SK-N-SH (cell line): Measurements from ENCODE around the gene BTRC. TPM values are rescaled to one million over a fixed set of nuclear protein-coding genes. Genes with fewer than 3 reads are reported as not detected.

Experiments used
- CTCF ChIA-PET: fragments of 300-600, 350-600 bp; formaldehyde crosslinking; extraction: SDS; loops from one replicate; lab custom pipeline; 2021; lab: Yijun Ruan, JAX
- POLR2A ChIA-PET: fragments of 350-600 bp; sonication (Branson Sonifier 250); formaldehyde crosslinking; extraction: SDS; loops from one replicate; lab custom pipeline; 2020; ENCODE audit warnings: antibody characterized with exemption, inconsistent platforms; lab: Yijun Ruan, JAX
- DNase-seq: peaks from one replicate; pipeline ENCODE4 v3.0.0; 2012
- H2AFZ ChIP-seq: fragments of 200-600 bp; sonication (generic); 2 replicates; pipeline ENCODE4 v1.8.1; 2016; ENCODE audit warnings: antibody characterized with exemption, mild to moderate bottlenecking, low read depth
- H3F3A ChIP-seq: fragments of 200-600 bp; sonication (generic); replicated peaks from 2 replicates; pipeline ENCODE3; 2016; ENCODE audit warnings: antibody characterized with exemption, mild to moderate bottlenecking; ENCODE audit not compliant: insufficient read depth
- H3K27ac ChIP-seq, 2 experiments: fragments of 200-500 bp in 1 of 2; fragments of 200-600 bp in 1 of 2; sonication (Bioruptor generic) in 1 of 2; sonication (generic), shearing (Covaris generic) in 1 of 2; 2 replicates each; pipeline versions ENCODE4 v1.5.1 to v1.6.1; 2014 to 2016; ENCODE audit warnings: low read depth in 2 of 2, inconsistent platforms in 1 of 2, low read length in 1 of 2, mild to moderate bottlenecking in 1 of 2, mixed read lengths in 1 of 2
- H3K27me3 ChIP-seq: fragments of 200-600 bp; sonication (generic), shearing (Covaris generic); 2 replicates; pipeline ENCODE4 v1.6.1; 2016; ENCODE audit warnings: mixed run types; ENCODE audit not compliant: insufficient read depth
- H3K36me3 ChIP-seq, 2 experiments: fragments of 200-500 bp in 1 of 2; fragments of 200-600 bp in 1 of 2; sonication (Bioruptor generic) in 1 of 2; sonication (generic) in 1 of 2; replicated peaks in 1 of 2; 2 replicates each; pipeline versions ENCODE3 to v1.5.1; 2014 to 2016; ENCODE audit warnings: low read length in 1 of 2, mild to moderate bottlenecking in 1 of 2; ENCODE audit not compliant: insufficient read depth in 2 of 2, control insufficient read depth in 1 of 2
- H3K4me1 ChIP-seq, 2 experiments: fragments of 200-500 bp in 1 of 2; fragments of 200-600 bp in 1 of 2; sonication (Bioruptor generic) in 1 of 2; sonication (generic), shearing (Covaris generic) in 1 of 2; 2 replicates each; pipeline versions ENCODE4 v1.5.1 to v1.6.1; 2014 to 2016; ENCODE audit warnings: low read depth in 1 of 2, low read length in 1 of 2, mixed run types in 1 of 2; ENCODE audit not compliant: insufficient read depth in 2 of 2, control insufficient read depth in 1 of 2
- H3K4me2 ChIP-seq: fragments of 200-600 bp; sonication (generic), shearing (Covaris generic); 2 replicates; pipeline ENCODE4 v1.6.1; 2017; ENCODE audit warnings: mixed run types
- H3K4me3 ChIP-seq, 2 experiments: fragments of 200-500 bp in 1 of 2; fragments of 200-600 bp in 1 of 2; sonication (Bioruptor generic) in 1 of 2; sonication (generic), shearing (Covaris generic) in 1 of 2; 2 replicates each; pipeline versions ENCODE4 v1.5.1 to v1.8.1; 2014 to 2016; ENCODE audit warnings: low read depth in 2 of 2, inconsistent platforms in 1 of 2, low read length in 1 of 2, mild to moderate bottlenecking in 1 of 2, mixed read lengths in 1 of 2, moderate library complexity in 1 of 2
- H3K79me2 ChIP-seq: fragments of 200-600 bp; sonication (generic); 2 replicates; pipeline ENCODE4 v1.8.1; 2017; ENCODE audit warnings: mild to moderate bottlenecking; ENCODE audit not compliant: insufficient read depth
- H3K9ac ChIP-seq: fragments of 200-600 bp; sonication (generic); 2 replicates; pipeline ENCODE4 v1.6.1; 2017; ENCODE audit warnings: mixed run types
- H3K9me2 ChIP-seq: fragments of 200-600 bp; sonication (generic); 2 replicates; pipeline ENCODE4 v1.6.1; 2017; ENCODE audit warnings: mixed run types
- H3K9me3 ChIP-seq: fragments of 200-600 bp; sonication (generic); 2 replicates; pipeline ENCODE4 v1.6.1; 2017; ENCODE audit warnings: mixed run types, mild to moderate bottlenecking, moderate library complexity
- H4K20me1 ChIP-seq: fragments of 200-600 bp; sonication (generic); 2 replicates; pipeline ENCODE4 v1.6.1; 2017; ENCODE audit warnings: mild to moderate bottlenecking, mixed run types; ENCODE audit not compliant: insufficient read depth
- CHD2 ChIP-seq: fragments of 150-350 bp; IDR thresholded peaks from 2 replicates; pipeline ENCODE4 v1.6.1; 2018; ENCODE audit warnings: low read length; ENCODE audit not compliant: partially characterized antibody
- CTCF ChIP-seq: fragments of 200-600 bp; sonication (generic); IDR thresholded peaks from 2 replicates; pipeline ENCODE4 v1.6.1; 2017; ENCODE audit warnings: antibody characterized with exemption, mild to moderate bottlenecking, moderate library complexity
- EP300 ChIP-seq, 2 experiments: IDR thresholded peaks; 2 replicates each; pipeline versions ENCODE4 v1.4.0 to v1.6.1; 2012; ENCODE audit warnings: borderline replicate concordance in 1 of 2, low read depth in 1 of 2, low read length in 1 of 2
- EZH2phosphoT487 ChIP-seq: fragments of 200-600 bp; sonication (generic); IDR thresholded peaks from 2 replicates; pipeline ENCODE4 v1.6.1; 2017; ENCODE audit warnings: low read depth, mixed run types, mild to moderate bottlenecking, antibody characterized with exemption, moderate library complexity, borderline replicate concordance
- FOXJ3 ChIP-seq: sonication (generic); formaldehyde crosslinking; IDR thresholded peaks from 2 replicates; pipeline ENCODE4 v1.5.1; 2020; ENCODE audit warnings: mild to moderate bottlenecking, missing genetic modification reagents
- FOXM1 ChIP-seq: IDR thresholded peaks from 2 replicates; pipeline ENCODE4 v1.4.0; 2012; ENCODE audit warnings: low read depth, mild to moderate bottlenecking
- MXI1 ChIP-seq: IDR thresholded peaks from 2 replicates; pipeline ENCODE4 v1.6.1; 2012; ENCODE audit warnings: mild to moderate bottlenecking, low read depth, low read length, improper control_type of control experiment
- NFIC ChIP-seq: IDR thresholded peaks from 2 replicates; pipeline ENCODE4 v1.4.0; 2012; ENCODE audit warnings: borderline replicate concordance
- NRF1 ChIP-seq: IDR thresholded peaks from 2 replicates; pipeline ENCODE4 v1.6.1; 2012; ENCODE audit warnings: low read depth, mild to moderate bottlenecking, low read length
- PBX3 ChIP-seq: IDR thresholded peaks from 2 replicates; pipeline ENCODE4; 2012
- POLR2AphosphoS5 ChIP-seq: IDR thresholded peaks from 2 replicates; pipeline ENCODE4 v1.6.1; 2012; ENCODE audit warnings: low read depth, low read length
- RAD21 ChIP-seq: IDR thresholded peaks from 2 replicates; pipeline ENCODE4 v1.6.1; 2012; ENCODE audit warnings: mild to moderate bottlenecking, low read length
- RFX5 ChIP-seq: IDR thresholded peaks from 2 replicates; pipeline ENCODE4 v1.6.1; 2012; ENCODE audit warnings: mild to moderate bottlenecking, improper control_type of control experiment, low read length
- SIN3A ChIP-seq: IDR thresholded peaks from 2 replicates; pipeline ENCODE4 v1.6.1; 2012; ENCODE audit warnings: low read depth, mild to moderate bottlenecking, low read length, moderate library complexity, borderline replicate concordance
- TCF12 ChIP-seq: IDR thresholded peaks from 2 replicates; pipeline ENCODE4 v1.4.0; 2012
- TEAD4 ChIP-seq: IDR thresholded peaks from 2 replicates; pipeline ENCODE4 v1.4.0; 2012; ENCODE audit warnings: mild to moderate bottlenecking, borderline replicate concordance; ENCODE audit not compliant: insufficient read depth
- USF1 ChIP-seq: IDR thresholded peaks from 2 replicates; pipeline ENCODE4 v1.4.0; 2012; ENCODE audit warnings: low read depth, borderline replicate concordance
- ZBTB33 ChIP-seq: IDR thresholded peaks from 2 replicates; pipeline ENCODE4 v1.4.0; 2012; ENCODE audit warnings: low read depth, borderline replicate concordance
- WGBS: methylation state at CpG from one replicate; pipeline ENCODE4 v1.1.6; 2017; ENCODE audit warnings: low lambda C conversion rate; 5-methylcytosine and 5-hydroxymethylcytosine counted together
- polyA plus RNA-seq, 3 experiments: library from polyadenylated mRNA; depleted of rRNA; stranded (reverse); fragments of >200 nt; gene quantifications; 2 replicates each; pipeline ENCODE4 v1.2.3, GENCODE V29; 2012

Gene BTRC
- polyA plus RNA-seq, 1 of the 3 experiments (the other 2 are of a cell fraction): 6.5 TPM

GRCh38 chr10:101492814-101493213 is 138.8 kb downstream of the BTRC start:
- ChIA-PET POLR2A (no interaction called here), CTCF (interaction anchor here (0.7 to 4.3 kb wide), 3 partner anchors 9 to 278 kb away, joined by 3 to 26 read pairs (median 10); no protein-coding TSS in a partner anchor)
- WGBS: 96% methylated on average over 1 of the region's 1 CpG
- Histone ChIP-seq H3K9me3 (no peaks in the 10 kb centered on the region), H3K9me2 (no peaks in the 10 kb centered on the region), H4K20me1 (no peaks in the 10 kb centered on the region), H2AFZ (no peak overlapping the region), H3F3A (no peaks in the 10 kb centered on the region), H3K36me3 (no peaks in the 10 kb centered on the region), H3K4me2 (no peak overlapping the region), H3K27ac (no peak overlapping the region), H3K4me1 (peaks cover 0 to 15% of the 10 kb centered on the region in 2 experiments; a peak in 2 of 4 replicates), H3K79me2 (no peaks in the 10 kb centered on the region), H3K9ac (no peak overlapping the region), H3K27me3 (no peaks in the 10 kb centered on the region), H3K4me3 (no peak overlapping the region)
- TF ChIP-seq NFIC (no peak), CTCF (no peak)
- no peak for DNase-seq

GRCh38 chr10:101493249-101493648 is 139.3 kb downstream of the BTRC start:
- Histone ChIP-seq H3K9ac (no peak overlapping the region), H3F3A (no peaks in the 10 kb centered on the region), H3K79me2 (no peaks in the 10 kb centered on the region), H3K4me1 (peaks cover 0 to 15% of the 10 kb centered on the region in 2 experiments; a peak in 2 of 4 replicates), H2AFZ (no peak overlapping the region), H3K27ac (no peak overlapping the region), H3K4me2 (no peak overlapping the region), H3K4me3 (no peak overlapping the region), H3K36me3 (no peaks in the 10 kb centered on the region), H3K9me2 (no peaks in the 10 kb centered on the region), H3K9me3 (no peaks in the 10 kb centered on the region), H4K20me1 (no peaks in the 10 kb centered on the region), H3K27me3 (no peaks in the 10 kb centered on the region)
- ChIA-PET CTCF (interaction anchor here (0.7 to 4.3 kb wide), 6 partner anchors 9 to 279 kb away, joined by 3 to 26 read pairs (median 4); no protein-coding TSS in a partner anchor), POLR2A (no interaction called here)
- TF ChIP-seq NRF1 (no peak), ZBTB33 (no peak), TEAD4 (no peak), CTCF (no peak), CHD2 (no peak), USF1 (no peak), NFIC (no peak), TCF12 (no peak), FOXJ3 (CRISPR knock-in tag) (no peak), EZH2phosphoT487 (no peak), SIN3A (no peak), RFX5 (no peak), MXI1 (no peak), POLR2AphosphoS5 (no peak), EP300 (IDR thresholded peaks at IDR 0.05; ENCODE audit: borderline replicate concordance in 1 of 2, low read depth in 1 of 2, low read length in 1 of 2) (no peak), RAD21 (no peak), FOXM1 (no peak), PBX3 (no peak)
- DNase-seq: no peak
- WGBS: 97% methylated on average over 1 of the region's 1 CpG
